ENCODE data around the gene ADORA2B.
"Not testable (repeated sequence)": the region's sequence is repeated elsewhere in the genome, so short reads cannot be mapped to it uniquely, and the experiment has no call there.

The ADORA2B gene

GRCh38 chr17:15900871-15901270, 44.1 kb upstream of the ADORA2B start:
- no peaks in the 10 kb centered on the region for H3K9me3 ChIP-seq (ENCODE audit: low read length)
- H3K9ac ChIP-seq (ENCODE audit: low read length), result no peak overlapping the region
- no peak overlapping the region for H3K4me2 ChIP-seq (ENCODE audit: low read length)
- H3K4me3 ChIP-seq (ENCODE audit: low read depth, low read length, poor library complexity, severe bottlenecking), result no peak overlapping the region
- no peak overlapping the region for H2AFZ ChIP-seq (ENCODE audit: low read length)
- no peaks in the 10 kb centered on the region for H3K79me2 ChIP-seq (ENCODE audit: insufficient read depth, low read length)
- no peaks in the 10 kb centered on the region for H3F3A ChIP-seq (ENCODE audit: insufficient read depth, low read length)
- no peaks in the 10 kb centered on the region for H3K36me3 ChIP-seq (ENCODE audit: insufficient read depth, low read length)
- no peaks in the 10 kb centered on the region for H3K9me2 ChIP-seq (ENCODE audit: low read depth, low read length)
- no peak overlapping the region for H3K27ac ChIP-seq (ENCODE audit: low read depth, low read length, poor library complexity, severe bottlenecking)
- H3K4me1 ChIP-seq (ENCODE audit: insufficient read depth, low read length, severe bottlenecking), result no peaks in the 10 kb centered on the region
- H3K27me3 ChIP-seq (ENCODE audit: insufficient read depth, low read length), result no peaks in the 10 kb centered on the region
- no peak for TF ChIP-seq CTCF (IDR thresholded peaks at IDR 0.05; ENCODE audit: low read length)
- TF ChIP-seq EZH2 (IDR thresholded peaks at IDR 0.05; ENCODE audit: borderline replicate concordance, low read length), result no peak
- no peaks in the 10 kb centered on the region for H4K20me1 ChIP-seq (ENCODE audit: insufficient read depth, low read length)

- not testable (repeated sequence) for H3K79me2 ChIP-seq (ENCODE audit: insufficient read depth, low read length); H3K4me2 ChIP-seq (ENCODE audit: low read length); H4K20me1 ChIP-seq (ENCODE audit: insufficient read depth, low read length); H3K9me3 ChIP-seq (ENCODE audit: low read length); H3K27me3 ChIP-seq (ENCODE audit: insufficient read depth, low read length); H3K36me3 ChIP-seq (ENCODE audit: insufficient read depth, low read length); H2AFZ ChIP-seq (ENCODE audit: low read length); H3K27ac ChIP-seq (ENCODE audit: low read depth, low read length, poor library complexity, severe bottlenecking); H3K9me2 ChIP-seq (ENCODE audit: low read depth, low read length); H3K4me3 ChIP-seq (ENCODE audit: low read depth, low read length, poor library complexity, severe bottlenecking); H3K9ac ChIP-seq (ENCODE audit: low read length); H3K4me1 ChIP-seq (ENCODE audit: insufficient read depth, low read length, severe bottlenecking); H3F3A ChIP-seq (ENCODE audit: insufficient read depth, low read length)
Observed at GRCh38 chr17:15905236-15905635, 39.7 kb upstream of the ADORA2B start.

- Histone ChIP-seq H3K4me2 (ENCODE audit: low read length) (no peak overlapping the region), H3K27me3 (ENCODE audit: insufficient read depth, low read length) (no peaks in the 10 kb centered on the region), H3F3A (ENCODE audit: insufficient read depth, low read length) (no peaks in the 10 kb centered on the region), H2AFZ (ENCODE audit: low read length) (no peak overlapping the region), H3K36me3 (ENCODE audit: insufficient read depth, low read length) (no peaks in the 10 kb centered on the region), H3K27ac (ENCODE audit: low read depth, low read length, poor library complexity, severe bottlenecking) (no peak overlapping the region), H3K4me3 (ENCODE audit: low read depth, low read length, poor library complexity, severe bottlenecking) (no peak overlapping the region), H3K9me3 (ENCODE audit: low read length) (no peaks in the 10 kb centered on the region), H3K9ac (ENCODE audit: low read length) (no peak overlapping the region), H3K4me1 (ENCODE audit: insufficient read depth, low read length, severe bottlenecking) (no peaks in the 10 kb centered on the region), H3K79me2 (ENCODE audit: insufficient read depth, low read length) (no peaks in the 10 kb centered on the region), H4K20me1 (ENCODE audit: insufficient read depth, low read length) (no peaks in the 10 kb centered on the region), H3K9me2 (ENCODE audit: low read depth, low read length) (no peaks in the 10 kb centered on the region)
- TF ChIP-seq EZH2 (IDR thresholded peaks at IDR 0.05; ENCODE audit: borderline replicate concordance, low read length), result no peak
- no peak for TF ChIP-seq CTCF (IDR thresholded peaks at IDR 0.05; ENCODE audit: low read length)
Observed at GRCh38 chr17:15907290-15907689, 37.6 kb upstream of the ADORA2B start.

- Histone ChIP-seq H3K4me3 (ENCODE audit: low read depth, low read length, poor library complexity, severe bottlenecking) (no peak overlapping the region), H3K79me2 (ENCODE audit: insufficient read depth, low read length) (no peaks in the 10 kb centered on the region), H3K27ac (ENCODE audit: low read depth, low read length, poor library complexity, severe bottlenecking) (no peak overlapping the region), H2AFZ (ENCODE audit: low read length) (no peak overlapping the region), H3K27me3 (ENCODE audit: insufficient read depth, low read length) (no peaks in the 10 kb centered on the region), H3K9me3 (ENCODE audit: low read length) (no peaks in the 10 kb centered on the region), H3K9me2 (ENCODE audit: low read depth, low read length) (no peaks in the 10 kb centered on the region), H3F3A (ENCODE audit: insufficient read depth, low read length) (no peaks in the 10 kb centered on the region), H3K36me3 (ENCODE audit: insufficient read depth, low read length) (no peaks in the 10 kb centered on the region), H3K4me1 (ENCODE audit: insufficient read depth, low read length, severe bottlenecking) (no peaks in the 10 kb centered on the region), H4K20me1 (ENCODE audit: insufficient read depth, low read length) (no peaks in the 10 kb centered on the region), H3K9ac (ENCODE audit: low read length) (no peak overlapping the region), H3K4me2 (ENCODE audit: low read length) (no peak overlapping the region)
- TF ChIP-seq EZH2 (IDR thresholded peaks at IDR 0.05; ENCODE audit: borderline replicate concordance, low read length) (no peak), CTCF (IDR thresholded peaks at IDR 0.05; ENCODE audit: low read length) (no peak)
Observed at GRCh38 chr17:15908378-15908777, 36.6 kb upstream of the ADORA2B start.

Measured in OCI-LY1 (cell line).